Adrenal gland (tissue), 5 donors: Measurements from ENCODE around the gene SLMAP.

Experiments used
- POLR2A ChIP-seq, 2 donors: fragments of 450-650 bp; IDR thresholded peaks; one replicate each; pipeline ENCODE4 v1.6.1; 2017; ENCODE audit warnings: antibody characterized with exemption in 2 of 2, mild to moderate bottlenecking in 2 of 2, moderate library complexity in 1 of 2
- TF ChIP-seq, protein P1 (sequence below), 6 experiments: fragments of 450-650 bp in 4 of 6; fragments of 200-600 bp in 2 of 6; sonication (generic) in 1 of 6; IDR thresholded peaks; 1 replicate in 5 of 6; 2 replicates in 1 of 6; pipeline versions ENCODE4 v1.5.1 to v1.8.0; 2016 to 2021; ENCODE audit warnings: antibody characterized with exemption in 6 of 6, mild to moderate bottlenecking in 2 of 6, moderate library complexity in 1 of 6
- donor health status: DM: no; HTN: no; CAD: no.

DNA sequence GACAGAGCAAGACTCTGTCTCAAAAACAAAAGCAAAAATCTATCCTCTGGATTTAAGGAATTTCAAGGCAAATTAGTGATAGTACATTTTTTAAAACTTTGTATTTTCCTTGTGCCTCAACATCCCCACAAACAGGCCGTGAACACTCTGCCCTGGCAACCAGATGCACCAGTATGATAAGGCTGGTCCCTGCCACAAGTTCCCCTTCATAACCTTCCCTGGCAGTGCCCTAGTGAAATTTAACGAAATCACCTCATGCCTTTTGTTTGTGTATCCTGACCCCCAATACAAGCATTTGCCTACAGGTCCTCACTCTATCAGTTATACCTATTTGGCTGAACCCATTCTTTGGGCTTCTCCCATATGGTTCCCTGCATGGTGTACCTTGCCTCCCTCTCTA, 144.7 kb downstream of the SLMAP start:
- TF ChIP-seq, protein P1, sequence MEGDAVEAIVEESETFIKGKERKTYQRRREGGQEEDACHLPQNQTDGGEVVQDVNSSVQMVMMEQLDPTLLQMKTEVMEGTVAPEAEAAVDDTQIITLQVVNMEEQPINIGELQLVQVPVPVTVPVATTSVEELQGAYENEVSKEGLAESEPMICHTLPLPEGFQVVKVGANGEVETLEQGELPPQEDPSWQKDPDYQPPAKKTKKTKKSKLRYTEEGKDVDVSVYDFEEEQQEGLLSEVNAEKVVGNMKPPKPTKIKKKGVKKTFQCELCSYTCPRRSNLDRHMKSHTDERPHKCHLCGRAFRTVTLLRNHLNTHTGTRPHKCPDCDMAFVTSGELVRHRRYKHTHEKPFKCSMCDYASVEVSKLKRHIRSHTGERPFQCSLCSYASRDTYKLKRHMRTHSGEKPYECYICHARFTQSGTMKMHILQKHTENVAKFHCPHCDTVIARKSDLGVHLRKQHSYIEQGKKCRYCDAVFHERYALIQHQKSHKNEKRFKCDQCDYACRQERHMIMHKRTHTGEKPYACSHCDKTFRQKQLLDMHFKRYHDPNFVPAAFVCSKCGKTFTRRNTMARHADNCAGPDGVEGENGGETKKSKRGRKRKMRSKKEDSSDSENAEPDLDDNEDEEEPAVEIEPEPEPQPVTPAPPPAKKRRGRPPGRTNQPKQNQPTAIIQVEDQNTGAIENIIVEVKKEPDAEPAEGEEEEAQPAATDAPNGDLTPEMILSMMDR (IDR thresholded peaks at IDR 0.05) = no peak
- no peak for TF ChIP-seq POLR2A (IDR thresholded peaks at IDR 0.05)
